Urinary bladder (tissue), 4 donors: ENCODE results near the gene PGA5. TPM values are rescaled to one million over a fixed set of nuclear protein-coding genes. Genes with fewer than 3 reads are reported as not detected.
"Not testable (repeated sequence)": the region's sequence is repeated elsewhere in the genome, so short reads cannot be mapped to it uniquely, and the experiment has no call there.

ENCODE experiments used
- DNase-seq: peaks from one replicate; pipeline ENCODE4 v3.0.0-alpha.2; 2015; ENCODE audit errors: extremely low spot score
- H3K27ac ChIP-seq: one replicate; pipeline ENCODE4 v1.5.1; 2013; ENCODE audit warnings: low read depth, mild to moderate bottlenecking, moderate library complexity
- H3K36me3 ChIP-seq: one replicate; pipeline ENCODE4 v1.6.1; 2013; ENCODE audit warnings: mild to moderate bottlenecking, moderate library complexity; ENCODE audit not compliant: insufficient read depth
- H3K4me1 ChIP-seq: one replicate; pipeline ENCODE4 v1.6.1; 2013; ENCODE audit warnings: mild to moderate bottlenecking, moderate library complexity; ENCODE audit not compliant: insufficient read depth
- H3K4me3 ChIP-seq: one replicate; pipeline ENCODE4 v1.5.1; 2013; ENCODE audit warnings: low read depth, low read length
- WGBS: extraction: QIAGEN DNeasy Blood & Tissue Kit; methylation state at CpG from one replicate; pipeline ENCODE4 v1.1.7; 2013; 5-methylcytosine and 5-hydroxymethylcytosine counted together
- polyA plus RNA-seq: library from polyadenylated mRNA; stranded (reverse); fragments of 200-250 nt; gene quantifications from one replicate; pipeline ENCODE4 v1.2.3, GENCODE V29; 2013
- total RNA-seq: library from RNA; depleted of rRNA; stranded (reverse); fragments of >200 nt; gene quantifications from one replicate; pipeline ENCODE4 v1.2.3, GENCODE V29; 2014
- donor health status: healthy with polysubstance abuse.
- donor health status: healthy.

Gene PGA5
- total and polyA plus RNA-seq, 2 donors: 0.38 to 0.69 TPM

- not testable (repeated sequence) for H3K27ac ChIP-seq, H3K4me3 ChIP-seq, H3K36me3 ChIP-seq, H3K4me1 ChIP-seq, DNase-seq
- WGBS: no CpG with 5 or more reads among the region's 5 CpGs
Observed at GRCh38 chr11:61241526-61241925, 551 bp downstream of the PGA5 start.

GRCh38 chr11:61245284-61245964 is 4.4 kb downstream of the PGA5 start:
- not testable (repeated sequence) for H3K4me1 ChIP-seq, H3K4me3 ChIP-seq, DNase-seq, H3K27ac ChIP-seq, H3K36me3 ChIP-seq
- no CpG with 5 or more reads among the region's 10 CpGs for WGBS

DNA sequence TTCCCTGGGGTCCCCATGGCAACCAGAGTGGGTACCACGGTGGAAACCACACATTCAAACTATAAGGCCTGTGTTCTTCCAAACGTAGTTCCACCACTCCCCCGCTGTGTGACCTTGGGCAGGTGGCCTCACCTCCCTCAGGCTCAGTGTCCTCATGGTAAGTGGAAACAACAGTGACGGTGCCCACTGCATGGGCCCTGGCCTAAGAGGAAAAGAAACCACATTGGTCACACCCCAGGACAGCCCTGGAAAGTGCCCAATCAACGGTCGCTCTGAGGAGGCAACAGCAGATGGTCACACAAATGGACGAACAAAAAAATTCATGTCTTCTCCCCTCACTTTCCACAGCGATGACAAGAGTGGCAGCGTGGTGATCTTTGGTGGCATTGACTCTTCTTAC is 7.1 kb downstream of the PGA5 start:
- not testable (repeated sequence) for H3K27ac ChIP-seq, DNase-seq, H3K4me3 ChIP-seq, H3K4me1 ChIP-seq, H3K36me3 ChIP-seq
- WGBS: 87% methylated on average over 9 of the region's 9 CpGs

- H3K4me3 ChIP-seq, H3K36me3 ChIP-seq, H3K4me1 ChIP-seq, DNase-seq, H3K27ac ChIP-seq: not testable (repeated sequence)
- WGBS: 89% methylated on average over 8 of the region's 8 CpGs
Observed at GRCh38 chr11:61249201-61249600, 8.2 kb downstream of the PGA5 start.

GRCh38 chr11:61250796-61251765 is 10.1 kb downstream of the PGA5 start:
- DNase-seq: peak; percentile 2
- WGBS: 42% methylated on average over 20 of the region's 20 CpGs
- H3K4me1 ChIP-seq, H3K27ac ChIP-seq, H3K4me3 ChIP-seq, H3K36me3 ChIP-seq: not testable (repeated sequence)

- not testable (repeated sequence) for H3K36me3 ChIP-seq, DNase-seq, H3K4me3 ChIP-seq, H3K4me1 ChIP-seq, H3K27ac ChIP-seq
- 63% methylated on average over 1 of the region's 1 CpG for WGBS
Observed at GRCh38 chr11:61252332-61252731, 11.4 kb downstream of the PGA5 start.

DNA sequence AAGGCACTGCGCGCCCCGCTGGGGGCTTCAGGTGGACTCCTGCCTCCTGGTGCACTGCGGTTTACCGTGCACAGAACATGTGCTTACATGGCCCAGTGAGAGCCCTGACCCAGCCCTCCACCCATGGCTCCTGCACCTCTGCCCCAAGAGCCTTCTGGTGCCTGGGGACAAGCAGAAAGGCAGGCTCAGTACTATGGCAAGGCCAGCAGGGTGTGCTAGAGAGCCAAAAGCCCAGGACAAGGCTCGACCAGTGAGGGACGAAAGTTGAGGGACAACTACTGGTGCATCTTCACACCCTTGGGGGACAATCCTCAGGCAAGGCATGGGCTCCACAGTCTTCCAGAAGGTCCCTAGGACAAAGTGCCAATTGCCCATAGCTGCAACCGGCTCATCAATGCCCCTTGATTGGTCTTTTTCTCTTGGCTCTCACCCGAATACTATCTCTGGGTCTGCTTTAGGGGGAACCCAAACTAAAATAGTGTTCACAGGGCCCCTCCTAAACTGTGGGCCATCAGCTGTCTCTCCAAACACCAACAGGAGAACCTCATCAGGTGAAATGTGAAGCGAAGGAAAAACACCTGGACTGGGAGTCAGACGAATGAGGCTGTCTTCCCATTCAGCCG is 13.5 kb downstream of the PGA5 start:
- DNase-seq: no peak
- no peak overlapping the region for H3K4me3 ChIP-seq
- H3K27ac ChIP-seq: no peak overlapping the region
- H3K36me3 ChIP-seq: no peaks in the 10 kb centered on the region
- WGBS: 54% methylated on average over 12 of the region's 12 CpGs
- H3K4me1 ChIP-seq: no peaks in the 10 kb centered on the region

DNA sequence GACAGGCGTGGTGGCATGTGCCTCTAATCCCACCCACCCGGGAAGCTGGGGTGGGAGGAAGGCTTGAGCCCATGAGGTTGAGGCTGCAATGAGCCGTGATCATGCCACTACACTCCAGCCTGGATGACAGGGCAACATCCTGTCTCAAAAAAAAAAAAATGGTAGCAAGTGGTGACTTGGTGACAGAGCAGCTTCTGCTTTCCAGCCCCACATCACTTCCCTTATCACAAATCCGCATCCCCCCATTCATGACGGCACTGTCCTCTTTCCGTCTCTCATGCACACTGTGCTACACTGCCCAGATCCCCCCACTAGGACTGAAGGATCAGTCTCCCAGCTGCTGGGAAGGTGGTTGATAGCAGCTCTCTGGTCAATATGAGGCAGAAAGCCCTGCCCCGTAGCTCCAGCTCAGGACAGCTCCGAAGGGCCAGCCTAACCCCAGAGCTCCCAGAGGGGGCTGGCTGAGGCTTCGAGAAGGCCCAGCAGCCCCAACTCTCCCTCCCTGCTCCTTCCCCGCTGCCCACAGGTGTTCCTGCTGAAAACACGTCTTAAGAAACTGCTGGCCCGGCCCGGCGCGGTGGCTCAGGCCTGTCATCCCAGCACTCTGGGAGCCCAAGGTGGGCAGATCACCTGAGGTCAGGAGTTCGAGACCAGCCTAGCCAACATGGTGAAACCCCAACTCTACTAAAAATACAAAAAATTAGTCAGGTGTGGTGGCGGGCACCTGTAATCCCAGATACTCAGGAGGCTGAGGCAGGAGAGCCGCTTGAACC is 15.9 kb downstream of the PGA5 start:
- H3K27ac ChIP-seq: no peak overlapping the region
- H3K36me3 ChIP-seq: no peaks in the 10 kb centered on the region
- 89% methylated on average over 18 of the region's 18 CpGs for WGBS
- DNase-seq: no peak
- no peaks in the 10 kb centered on the region for H3K4me1 ChIP-seq
- H3K4me3 ChIP-seq: no peak overlapping the region

GRCh38 chr11:61258546-61258945 is 17.6 kb downstream of the PGA5 start:
- H3K4me1 ChIP-seq: no peaks in the 10 kb centered on the region
- no peak overlapping the region for H3K27ac ChIP-seq
- H3K4me3 ChIP-seq: no peak overlapping the region
- 86% methylated on average over 9 of the region's 9 CpGs for WGBS
- H3K36me3 ChIP-seq: no peaks in the 10 kb centered on the region
- DNase-seq: no peak

- Histone ChIP-seq H3K36me3 (no peaks in the 10 kb centered on the region), H3K27ac (no peak overlapping the region), H3K4me1 (no peaks in the 10 kb centered on the region), H3K4me3 (no peak overlapping the region)
- 97% methylated on average over 6 of the region's 6 CpGs for WGBS
- no peak for DNase-seq
Observed at GRCh38 chr11:61259363-61259762, 18.4 kb downstream of the PGA5 start.

DNA sequence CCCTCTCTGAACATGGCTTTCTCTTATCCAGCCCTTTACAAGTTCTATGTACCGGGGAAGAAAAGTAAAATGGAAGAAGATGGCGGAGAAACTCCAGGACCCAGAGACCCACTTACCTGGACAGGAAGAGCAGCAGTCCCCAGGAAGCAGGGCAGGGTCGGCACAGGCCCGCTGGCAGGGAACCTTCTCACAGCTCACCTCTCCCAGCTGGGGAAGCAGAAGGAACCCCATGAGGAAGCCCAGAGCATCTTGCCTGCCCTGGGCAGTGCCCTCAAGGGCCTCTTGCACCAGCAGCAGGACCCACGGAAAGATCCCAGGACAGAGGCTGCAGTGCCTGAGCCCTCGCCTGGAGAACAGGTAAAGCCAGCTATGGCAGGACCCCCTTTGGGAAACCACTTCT is 23.4 kb downstream of the PGA5 start:
- H3K4me1 ChIP-seq: no peaks in the 10 kb centered on the region
- no peak for DNase-seq
- no peaks in the 10 kb centered on the region for H3K36me3 ChIP-seq
- H3K27ac ChIP-seq: no peak overlapping the region
- WGBS: 95% methylated on average over 6 of the region's 6 CpGs
- no peak overlapping the region for H3K4me3 ChIP-seq

- 92% methylated on average over 14 of the region's 14 CpGs for WGBS
- no peaks in the 10 kb centered on the region for H3K4me1 ChIP-seq
- no peak overlapping the region for H3K4me3 ChIP-seq
- H3K36me3 ChIP-seq: no peaks in the 10 kb centered on the region
- no peak overlapping the region for H3K27ac ChIP-seq
- no peak for DNase-seq
Observed at GRCh38 chr11:61264795-61265194, 23.8 kb downstream of the PGA5 start.

- no peaks in the 10 kb centered on the region for H3K36me3 ChIP-seq
- H3K4me1 ChIP-seq: no peaks in the 10 kb centered on the region
- H3K27ac ChIP-seq: no peak overlapping the region
- DNase-seq: no peak
- H3K4me3 ChIP-seq: no peak overlapping the region
- WGBS: 93% methylated on average over 14 of the region's 14 CpGs
Observed at GRCh38 chr11:61265357-61265756, 24.4 kb downstream of the PGA5 start.
